Left ventricle myocardium superior (tissue), 1 donor: ENCODE results near the gene SCGB1A1. TPM values are rescaled to one million over a fixed set of nuclear protein-coding genes. Genes with fewer than 3 reads are reported as not detected.

ENCODE experiments used
- ATAC-seq: fragments of 200-7000 bp; cut with Tn5 transposase; one replicate; pipeline ENCODE4 v1.9.1; 2020; ENCODE audit warnings: mild to moderate bottlenecking, moderate library complexity
- DNase-seq: peaks from one replicate; pipeline ENCODE4 v3.0.0-alpha.2; 2020
- intact Hi-C: fragments of 100-400 bp; cut with micrococcal nuclease; formaldehyde crosslinking; loops from one replicate; pipeline ENCODE4 v1.11.0; 2022
- total RNA-seq: library from RNA; stranded (reverse); fragmentation: NEBNext Ultra II Directional; extraction: Animal tissue kit (Norgen Biotek cat#: 25700); gene quantifications from one replicate; pipeline ENCODE4 v1.2.1, GENCODE V29; 2021
- donor health status: DM: no; HTN: yes; CAD: no; lungs with severe emphysema.

The SCGB1A1 gene
- total RNA-seq, 1 donor from 2014 or later = not detected

DNA sequence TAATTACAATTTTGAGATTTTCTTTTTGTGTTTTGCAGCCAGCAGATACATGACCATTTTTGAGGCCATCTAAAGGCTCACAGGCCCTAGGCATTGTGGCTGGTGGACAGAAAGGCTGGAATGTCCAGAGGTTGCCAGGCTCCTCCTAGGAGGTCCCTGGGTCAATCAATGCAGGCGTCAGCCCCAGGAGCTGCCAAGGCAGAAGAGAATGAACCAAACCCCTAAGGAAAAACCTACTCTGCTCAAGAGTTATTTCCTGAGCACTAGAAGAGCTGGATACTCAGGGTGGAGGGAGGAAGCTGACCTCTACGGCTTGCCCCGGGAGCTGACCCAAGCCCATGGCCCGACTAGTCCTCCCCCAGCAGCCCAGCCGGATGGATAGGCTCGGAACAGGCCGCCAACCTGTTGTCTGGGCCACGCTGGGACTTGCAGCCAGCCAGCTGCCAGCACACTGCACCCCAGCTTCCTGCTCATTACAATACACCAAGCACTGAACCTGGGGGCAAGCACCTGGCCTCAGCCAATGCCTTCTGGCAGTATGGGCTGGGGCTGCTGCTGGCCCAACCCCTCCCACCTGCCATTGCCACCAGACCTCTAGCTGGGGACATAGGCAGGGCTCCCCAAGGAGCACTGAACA lies 5.7 kb upstream of the SCGB1A1 start:
- DNase-seq (no peak), ATAC-seq (no peak)
- intact Hi-C loops = no loop called here

- intact Hi-C loops = no loop called here
- DNase-seq (no peak), ATAC-seq (no peak)
These were observed 2.2 kb upstream of the SCGB1A1 start for GRCh38 chr11:62416596-62416995.

DNA sequence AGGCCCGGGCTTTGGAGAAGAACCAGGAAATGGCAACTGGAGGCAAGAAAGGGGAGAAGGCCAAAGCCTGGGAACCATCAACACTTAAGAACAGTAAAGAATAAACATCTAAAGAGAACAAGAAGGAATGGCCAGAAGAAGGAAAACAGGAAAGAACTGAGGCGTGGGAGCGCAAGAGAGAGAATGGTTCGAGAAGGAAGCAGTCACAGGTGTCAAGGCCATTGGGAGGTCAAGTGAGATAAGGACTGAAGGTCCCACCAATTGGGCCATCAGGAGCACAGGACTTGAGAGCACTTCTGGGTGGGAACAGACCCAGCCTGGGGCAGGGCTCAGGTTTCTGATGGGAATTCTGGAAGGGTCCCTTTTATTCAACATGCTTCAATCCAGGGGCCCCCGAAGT lies 697 bp upstream of the SCGB1A1 start:
- intact Hi-C loops = no loop called here
- no peak for DNase-seq
- no peak for ATAC-seq

DNA sequence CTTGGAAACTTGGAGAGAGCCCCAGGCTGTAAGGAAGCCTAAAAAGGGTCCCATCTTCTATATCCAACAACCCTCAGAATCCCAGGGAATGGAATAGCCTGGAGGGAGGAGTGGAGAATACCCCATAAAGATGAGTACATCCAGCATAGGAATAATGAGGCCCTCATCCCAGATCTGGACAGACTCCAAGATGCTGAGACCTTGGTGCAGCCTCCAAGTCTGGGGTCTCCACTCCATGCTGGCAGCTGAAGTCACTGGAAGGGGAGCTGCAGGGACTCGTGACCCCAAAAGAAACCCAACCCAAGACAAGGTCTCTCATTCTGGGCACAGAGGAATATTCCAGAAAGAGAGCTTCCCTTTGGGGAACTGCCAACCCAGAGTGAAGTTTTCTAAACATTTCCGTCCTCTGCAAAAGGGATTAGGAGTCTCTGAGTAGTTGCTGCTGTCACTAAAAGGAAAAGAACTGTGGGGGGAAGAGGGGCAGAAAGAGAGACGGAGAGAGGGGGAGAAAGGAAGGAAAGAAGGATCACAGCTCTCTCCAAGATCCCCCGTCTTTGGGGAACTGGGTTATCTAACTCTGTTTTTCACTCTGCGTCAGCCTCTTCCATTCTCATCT lies 589 bp downstream of the SCGB1A1 start:
- peak; percentile 43 for ATAC-seq
- DNase-seq = no peak
- intact Hi-C loops = no loop called here

DNA sequence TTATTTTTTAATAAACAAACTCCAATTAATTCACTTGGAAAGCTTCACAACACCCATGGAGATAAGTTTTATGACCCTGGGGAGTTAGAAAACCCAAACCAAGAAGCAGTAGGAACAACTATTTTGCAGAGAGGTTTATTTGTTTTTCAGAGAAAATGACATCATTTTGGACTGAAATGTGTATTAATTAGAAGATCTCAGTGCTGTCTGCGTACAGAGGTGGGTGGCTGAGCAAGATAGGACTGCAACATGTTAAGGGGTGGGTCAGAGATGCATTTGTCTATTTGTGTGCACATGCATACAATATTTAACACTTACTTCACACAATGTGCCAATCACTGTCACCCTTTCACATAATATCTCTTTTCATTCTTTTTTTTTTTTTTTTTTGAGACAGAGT lies 1.1 kb downstream of the SCGB1A1 start:
- intact Hi-C loops = no loop called here
- ATAC-seq (no peak), DNase-seq (no peak)

- no peak for ATAC-seq
- intact Hi-C loops = no loop called here
These were observed 2.0 kb downstream of the SCGB1A1 start for GRCh38 chr11:62420882-62421281.

DNA sequence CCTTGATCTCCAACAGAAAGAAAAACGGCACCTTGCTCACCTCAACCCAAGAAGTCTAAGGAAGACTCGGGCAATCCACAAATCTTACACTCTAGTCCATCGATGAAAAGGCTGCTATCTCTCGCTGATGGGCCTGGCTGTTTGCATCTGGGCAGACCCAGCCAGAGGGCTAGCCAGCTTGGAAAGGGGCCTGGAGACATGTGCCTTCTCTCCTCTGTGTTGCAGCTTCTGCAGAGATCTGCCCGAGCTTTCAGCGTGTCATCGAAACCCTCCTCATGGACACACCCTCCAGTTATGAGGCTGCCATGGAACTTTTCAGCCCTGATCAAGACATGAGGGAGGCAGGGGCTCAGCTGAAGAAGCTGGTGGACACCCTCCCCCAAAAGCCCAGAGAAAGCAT lies 3.2 kb downstream of the SCGB1A1 start:
- intact Hi-C loops = no loop called here
- ATAC-seq = no peak
- DNase-seq = no peak

More at GRCh38 chr11:62420882-62421281, 2.0 kb downstream of the SCGB1A1 start:
- no peak for DNase-seq

- intact Hi-C loops = no loop called here
- ATAC-seq (no peak), DNase-seq (no peak)
These were observed 4.2 kb downstream of the SCGB1A1 start for GRCh38 chr11:62423012-62423411.

DNA sequence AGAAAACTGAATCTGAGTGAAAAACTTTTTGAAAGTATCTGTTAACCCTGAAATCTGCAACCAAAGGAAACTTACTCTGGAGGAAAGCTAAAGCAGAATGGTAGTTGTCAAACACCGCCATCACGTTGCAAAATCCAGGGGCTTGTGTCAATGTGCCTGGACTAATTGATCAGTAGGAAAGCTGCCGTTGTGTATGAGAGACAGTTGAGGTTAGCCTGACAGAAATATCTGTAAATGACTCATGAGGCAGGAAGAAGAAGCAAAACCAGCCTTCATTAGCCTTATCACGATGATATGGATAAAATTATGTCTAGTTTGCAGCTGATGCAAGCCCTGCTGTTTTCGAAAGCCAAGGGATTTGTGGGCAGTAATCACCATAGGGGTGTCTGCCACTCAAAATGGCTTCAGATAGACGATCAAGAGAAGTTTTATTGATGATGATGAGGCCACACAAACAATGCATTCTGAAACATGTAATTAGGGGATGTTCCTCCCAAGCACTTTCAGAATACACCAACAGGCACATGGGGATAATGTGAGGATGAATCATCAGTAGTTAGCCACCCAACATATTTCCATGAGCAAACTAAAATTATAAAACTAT lies 8.9 kb downstream of the SCGB1A1 start:
- ATAC-seq (no peak), DNase-seq (no peak)
- intact Hi-C loops = no loop called here

DNA sequence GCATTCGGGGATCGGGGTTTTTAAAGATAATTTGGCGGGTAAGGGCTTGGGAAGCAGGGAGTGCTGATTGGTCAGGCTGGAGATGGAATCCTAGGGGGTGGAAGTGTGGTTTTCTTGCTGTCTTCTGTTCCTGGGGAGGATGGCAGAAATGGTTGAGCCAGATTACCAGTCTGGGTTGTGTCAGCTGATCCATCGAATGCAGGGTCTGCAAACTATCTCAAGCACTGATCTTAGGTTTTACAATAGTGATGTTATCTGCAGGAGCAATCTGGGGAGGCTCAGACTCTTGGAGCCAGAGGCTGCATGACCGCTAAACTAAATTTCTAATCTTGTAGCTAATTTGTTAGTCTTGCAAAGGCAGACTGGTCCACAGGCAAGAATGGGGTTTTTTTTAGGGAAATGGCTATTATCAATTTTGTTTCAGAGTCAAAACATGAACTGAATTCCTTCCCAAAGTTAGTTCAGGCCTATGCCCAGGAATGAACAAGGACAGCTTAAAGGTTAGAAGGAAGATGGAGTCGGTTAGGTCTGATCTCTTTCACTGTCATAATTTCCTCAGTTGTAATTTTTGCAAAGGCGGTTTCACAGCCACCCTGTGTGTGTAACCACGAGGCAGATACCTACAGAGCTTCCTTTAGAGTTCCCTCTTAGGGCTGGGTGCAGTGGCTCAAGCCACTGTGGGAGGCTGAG lies 10.2 kb downstream of the SCGB1A1 start:
- ATAC-seq (no peak), DNase-seq (no peak)
- intact Hi-C loops = no loop called here

DNA sequence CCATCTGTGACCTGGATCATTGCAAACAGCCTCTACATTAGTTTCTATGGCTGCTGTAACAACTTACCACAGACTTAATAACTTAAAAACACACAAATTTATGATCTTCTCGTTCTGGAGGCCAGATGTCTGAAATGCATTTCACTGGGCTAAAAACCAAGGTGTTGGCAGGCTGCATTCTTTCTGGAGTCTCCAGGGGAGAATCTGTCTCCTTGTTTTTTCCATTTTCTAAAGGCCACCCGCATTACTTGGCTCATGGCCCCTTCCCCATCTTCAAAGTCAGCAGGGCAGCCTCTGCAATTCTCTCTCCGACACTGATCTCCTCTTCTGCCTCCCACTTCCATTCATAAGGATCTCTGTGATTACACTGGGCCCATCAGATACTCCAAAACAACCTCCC lies 11.6 kb downstream of the SCGB1A1 start:
- DNase-seq = no peak
- intact Hi-C loops = loop anchor here (10.0 kb wide), 1 partner anchor 114 kb away; the partner anchor contains the start of gene AHNAK
- ATAC-seq = no peak

DNA sequence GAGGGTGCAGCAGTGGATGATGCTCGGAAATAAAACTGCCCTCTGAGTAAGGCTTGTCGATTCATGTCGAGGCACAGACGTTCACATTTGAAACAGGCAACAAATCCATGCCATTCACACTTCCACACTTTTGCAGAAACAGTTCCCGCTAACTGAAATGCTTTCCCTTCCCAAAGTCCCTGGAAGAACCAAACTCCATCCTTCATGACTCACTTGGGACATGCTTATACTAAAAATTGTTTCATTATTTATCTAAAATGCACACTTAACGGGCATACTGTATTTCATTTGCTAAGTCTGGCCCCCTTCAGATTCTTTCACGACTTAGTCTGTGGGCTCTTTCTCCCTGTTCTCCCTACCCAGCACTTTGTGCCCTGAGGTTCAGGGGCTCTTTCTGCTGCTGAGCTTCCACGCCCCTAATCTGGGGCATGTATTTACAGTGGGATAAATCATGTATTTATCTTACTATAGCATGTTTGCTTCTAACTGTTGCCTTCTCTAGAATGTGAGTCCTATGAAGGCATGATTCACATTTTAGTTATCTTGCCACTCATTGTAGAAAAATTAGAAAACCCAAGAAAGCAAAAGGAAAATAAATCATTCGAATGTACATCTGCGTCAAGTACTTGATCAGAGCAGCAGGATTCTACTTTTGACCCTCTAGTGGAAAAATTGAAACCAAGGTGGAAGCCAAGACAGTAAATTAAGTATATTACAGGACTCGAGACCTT lies 12.5 kb downstream of the SCGB1A1 start:
- ATAC-seq (no peak), DNase-seq (no peak)
- intact Hi-C loops = loop anchor here (10.0 kb wide), 1 partner anchor 113 kb away; the partner anchor contains the start of gene AHNAK

DNA sequence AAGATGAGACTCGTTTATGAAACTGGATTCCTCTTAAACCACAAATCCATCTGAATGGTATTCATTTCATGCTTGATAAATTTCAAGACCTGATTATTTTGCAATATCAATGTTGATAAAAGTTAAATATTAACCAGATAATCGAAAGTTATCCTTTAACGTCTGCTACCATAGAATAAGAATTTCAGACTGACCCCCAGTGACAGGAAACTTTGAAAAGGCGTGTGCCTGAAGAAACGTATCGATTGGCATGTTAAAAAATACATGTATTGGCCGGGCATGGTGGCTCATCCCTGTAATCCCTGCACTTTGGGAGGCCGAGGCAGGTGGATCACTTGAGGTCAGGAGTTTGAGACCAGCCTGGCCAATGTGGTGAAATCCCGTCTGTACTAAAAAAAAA lies 13.9 kb downstream of the SCGB1A1 start:
- no peak for ATAC-seq
- intact Hi-C loops = loop anchor here (10.0 kb wide), 1 partner anchor 112 kb away; the partner anchor contains the start of gene AHNAK

GRCh38 chr11:62433141-62433903 lies 14.5 kb downstream of the SCGB1A1 start:
- ATAC-seq (peak; percentile 17), DNase-seq (no peak)
- intact Hi-C loops = loop anchor here (10.0 kb wide), 1 partner anchor 111 kb away; the partner anchor contains the start of gene AHNAK

More for the DNA sequence above, 13.9 kb downstream of the SCGB1A1 start:
- DNase-seq = no peak

- peak; percentile 55 for ATAC-seq
- intact Hi-C loops = loop anchor here (10.0 kb wide), 1 partner anchor 111 kb away; the partner anchor contains the start of gene AHNAK
- no peak for DNase-seq
These were observed 15.1 kb downstream of the SCGB1A1 start for GRCh38 chr11:62433904-62434276.

DNA sequence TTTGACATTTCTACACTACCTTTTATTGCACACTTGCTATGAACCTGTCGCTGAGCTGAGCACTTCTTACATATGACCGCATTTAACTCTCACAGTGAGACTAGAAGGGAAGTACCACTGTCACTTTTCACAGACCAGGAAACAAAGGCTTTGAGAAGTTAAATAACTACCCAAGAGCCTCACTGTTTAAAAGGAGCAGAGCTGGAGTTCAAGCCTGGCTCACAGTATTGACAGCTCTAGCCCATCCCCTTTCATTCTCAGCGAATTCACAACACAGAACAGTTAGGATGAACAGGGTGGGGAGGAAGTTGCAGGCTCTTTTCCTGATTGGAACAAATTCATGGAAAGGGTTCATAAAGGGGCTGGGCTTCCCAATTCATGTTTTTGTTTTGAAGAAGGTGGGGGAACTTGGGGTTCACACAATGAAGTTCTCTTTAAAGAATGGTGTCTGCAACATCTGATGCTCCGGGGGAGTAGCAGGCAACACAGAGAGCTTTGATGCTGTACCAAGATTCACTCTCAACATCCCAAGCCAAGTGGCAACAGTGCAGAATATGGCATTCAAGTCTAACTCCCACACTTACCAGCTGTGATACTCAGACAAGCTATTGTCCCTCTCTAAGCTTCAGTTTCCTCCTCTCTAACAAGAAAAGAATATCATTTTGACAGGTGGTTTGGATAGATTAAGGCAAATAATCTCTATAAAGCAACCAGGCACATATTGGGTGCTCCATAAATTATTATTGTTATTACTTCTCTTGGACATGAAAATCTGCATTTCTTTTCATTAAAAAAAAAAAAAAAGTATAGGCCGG lies 17.2 kb downstream of the SCGB1A1 start:
- ATAC-seq = peak; percentile 32
- intact Hi-C loops = loop anchor here (10.0 kb wide), 1 partner anchor 109 kb away; the partner anchor contains the start of gene AHNAK
- DNase-seq = no peak

- intact Hi-C loops = loop anchor here (10.0 kb wide), 1 partner anchor 107 kb away; the partner anchor contains the start of gene AHNAK
- DNase-seq = no peak
- ATAC-seq = no peak
These were observed 18.8 kb downstream of the SCGB1A1 start for GRCh38 chr11:62437616-62438015.
